Glomerular visceral epithelial cell (primary cell): ENCODE data around the gene ULK4.
"Not testable (repeated sequence)": the region's sequence is repeated elsewhere in the genome, so short reads cannot be mapped to it uniquely, and the experiment has no call there.

ENCODE experiments used
- DNase-seq: peaks from one replicate; pipeline ENCODE4 v3.0.0-alpha.2; 2016; ENCODE audit errors: extremely low spot score

Gene ULK4

DNA sequence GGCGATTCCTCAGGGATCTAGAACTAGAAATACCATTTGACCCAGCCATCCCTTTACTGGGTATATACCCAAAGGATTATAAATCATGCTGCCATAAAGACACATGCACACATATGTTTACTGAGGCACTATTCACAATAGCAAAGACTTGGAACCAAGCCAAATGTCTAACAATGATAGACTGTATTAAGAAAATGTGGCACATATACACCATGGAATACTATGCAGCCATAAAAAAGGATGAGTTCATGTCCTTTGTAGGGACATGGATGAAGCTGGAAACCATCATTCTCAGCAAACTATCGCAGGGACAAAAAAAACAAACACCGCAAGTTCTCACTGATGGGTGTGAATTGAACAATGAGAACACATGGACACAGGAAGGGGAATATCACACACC, 515.6 kb downstream of the ULK4 start:
- not testable (repeated sequence) for DNase-seq

DNA sequence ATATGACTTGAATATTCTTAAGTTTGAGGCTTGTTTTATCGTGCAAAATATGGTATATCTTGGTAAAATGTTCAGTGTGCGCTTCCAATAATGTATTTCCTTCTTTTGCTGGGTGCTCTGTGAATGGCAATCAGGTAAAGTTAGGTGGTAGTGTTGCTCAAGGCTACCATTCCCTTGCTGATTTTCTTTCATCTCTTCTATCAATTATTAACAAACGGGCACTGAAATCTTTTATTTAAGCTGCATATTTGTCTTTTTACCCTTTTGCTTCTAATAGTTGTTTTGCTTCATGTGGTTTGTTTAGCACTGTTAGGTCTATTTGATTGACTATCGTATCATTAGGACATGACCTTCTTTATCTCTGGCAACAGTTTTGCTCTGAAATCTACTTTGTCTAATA, 520.3 kb downstream of the ULK4 start:
- no peak for DNase-seq

DNA sequence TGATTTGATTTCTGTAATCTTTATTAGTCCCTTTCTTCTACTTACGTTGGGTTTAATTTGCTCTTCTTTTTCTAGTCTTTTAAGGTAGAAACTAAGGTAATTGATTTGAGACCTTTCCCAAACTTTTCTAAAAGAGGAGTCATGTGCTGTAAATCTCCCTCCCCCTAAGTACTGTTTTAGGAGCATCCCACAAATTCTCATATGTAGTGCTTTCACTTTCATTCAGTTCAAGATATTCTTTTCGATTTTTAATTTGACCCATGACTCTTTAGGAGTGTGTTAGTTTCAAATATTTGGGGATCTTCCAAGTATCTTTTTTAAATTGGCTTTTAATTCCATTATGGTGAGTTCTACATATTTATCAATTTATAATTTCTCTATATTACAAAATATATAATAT, 520.8 kb downstream of the ULK4 start:
- no peak for DNase-seq

DNA sequence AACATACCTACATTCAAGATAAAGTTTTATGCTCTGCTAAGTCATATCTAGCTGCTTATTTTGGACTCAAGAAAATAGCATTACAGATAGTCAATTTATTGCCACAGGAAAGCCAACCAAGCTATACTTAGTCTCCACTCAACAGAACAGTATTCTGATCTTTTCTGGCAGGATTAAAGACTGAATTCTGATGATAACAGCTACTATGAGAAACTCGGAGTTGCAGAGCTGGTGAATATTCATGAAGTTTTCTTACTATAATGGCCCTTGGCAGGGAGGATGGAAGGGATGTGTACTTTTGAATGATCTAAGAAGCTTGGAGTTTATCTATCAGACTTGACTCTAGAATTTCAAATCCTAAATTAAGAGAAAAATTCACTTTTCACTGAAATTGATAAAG, 524.9 kb downstream of the ULK4 start:
- no peak for DNase-seq

DNA sequence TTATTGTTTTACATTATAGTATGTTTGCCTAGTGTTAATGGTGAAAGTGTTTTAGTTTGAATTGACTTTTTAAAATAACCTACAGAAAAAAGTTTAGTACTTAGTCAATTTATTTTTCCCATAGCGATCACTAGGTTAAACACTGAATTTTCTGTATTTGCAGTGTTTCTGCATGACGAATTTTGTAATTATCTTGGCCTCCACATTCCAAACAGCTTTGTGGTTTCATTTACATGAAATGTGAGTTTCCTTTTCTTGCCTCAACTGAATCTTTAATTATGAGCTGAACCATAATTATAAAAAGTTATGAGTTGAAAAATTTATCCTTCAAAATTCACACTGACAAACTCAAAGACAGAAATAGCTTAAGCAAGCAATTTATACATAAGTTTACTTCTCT, 527.1 kb downstream of the ULK4 start:
- DNase-seq, result no peak

DNA sequence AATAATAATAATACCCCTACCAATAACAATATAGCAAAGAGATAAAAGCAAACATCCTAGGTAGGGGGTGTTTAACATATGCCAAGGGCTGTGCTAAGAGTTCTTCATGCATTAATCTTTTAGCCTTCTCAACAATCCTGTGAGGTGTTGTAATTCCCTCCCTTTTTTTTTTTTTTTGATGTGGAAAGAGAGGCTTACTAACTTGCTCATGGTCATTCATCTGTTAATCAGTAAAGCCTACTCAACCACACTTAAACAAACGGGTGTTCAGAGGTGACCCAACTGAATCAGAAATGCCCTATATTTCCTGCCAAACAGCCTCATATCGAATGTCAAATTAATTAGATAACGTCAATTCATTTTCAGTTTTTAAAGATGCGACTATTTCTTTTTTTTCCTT, 530.5 kb downstream of the ULK4 start:
- peak; percentile 58 for DNase-seq

DNA sequence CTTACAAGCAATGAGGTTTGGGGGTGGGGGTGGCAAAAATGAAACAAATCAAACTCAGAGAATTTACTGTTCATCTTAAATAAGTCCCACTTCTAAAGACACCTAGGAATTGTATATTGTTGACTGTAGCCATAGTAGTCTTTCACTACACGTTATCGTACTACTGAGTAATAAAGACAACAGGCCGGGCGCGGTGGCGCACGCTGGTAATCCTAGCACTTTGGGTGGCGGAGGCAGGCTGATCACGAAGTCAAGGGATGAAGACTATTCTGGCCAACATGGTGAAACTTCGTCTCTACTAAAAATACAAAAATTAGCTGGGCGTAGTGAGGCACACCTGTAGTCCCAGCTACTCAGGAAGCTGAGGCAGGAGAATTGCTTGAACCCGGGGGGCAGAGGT, 531.0 kb downstream of the ULK4 start:
- DNase-seq, result no peak

DNA sequence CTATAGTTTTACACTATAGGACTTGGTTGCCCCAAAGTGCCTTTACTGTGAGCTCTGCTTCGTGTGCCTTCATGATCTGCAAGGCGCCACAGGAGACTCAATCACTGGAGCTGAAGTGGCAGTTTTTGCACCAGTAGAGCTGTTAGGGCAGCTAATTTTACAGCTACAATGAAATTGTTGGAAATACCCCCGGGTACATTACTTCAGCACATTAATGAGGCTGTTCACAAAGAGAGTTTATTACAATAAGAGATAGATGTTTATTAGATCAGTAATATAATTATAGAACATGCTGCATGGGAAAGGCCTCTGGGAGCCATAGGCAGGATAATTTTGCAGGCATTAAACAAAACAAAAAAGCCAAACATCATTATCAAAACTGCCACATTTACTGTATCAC, 531.5 kb downstream of the ULK4 start:
- DNase-seq, result no peak

DNA sequence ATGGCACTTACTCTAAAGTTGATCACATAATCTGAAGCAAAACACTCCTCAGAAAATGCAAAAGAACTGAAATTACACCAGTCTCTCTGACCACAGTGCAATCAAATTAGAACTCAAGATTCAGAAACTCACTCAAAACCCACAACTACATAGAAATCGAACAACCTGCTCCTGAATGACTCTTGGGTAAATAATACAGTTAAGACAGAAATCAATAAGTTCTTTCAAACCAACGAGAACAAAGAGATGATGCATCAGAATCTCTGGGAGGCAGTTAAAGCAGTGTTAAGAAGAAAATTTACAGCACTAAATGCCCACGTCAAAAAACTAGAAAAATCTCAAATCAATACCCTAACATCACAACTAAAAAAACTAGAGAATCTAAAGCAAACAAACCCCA, 535.4 kb downstream of the ULK4 start:
- DNase-seq, result no peak

DNA sequence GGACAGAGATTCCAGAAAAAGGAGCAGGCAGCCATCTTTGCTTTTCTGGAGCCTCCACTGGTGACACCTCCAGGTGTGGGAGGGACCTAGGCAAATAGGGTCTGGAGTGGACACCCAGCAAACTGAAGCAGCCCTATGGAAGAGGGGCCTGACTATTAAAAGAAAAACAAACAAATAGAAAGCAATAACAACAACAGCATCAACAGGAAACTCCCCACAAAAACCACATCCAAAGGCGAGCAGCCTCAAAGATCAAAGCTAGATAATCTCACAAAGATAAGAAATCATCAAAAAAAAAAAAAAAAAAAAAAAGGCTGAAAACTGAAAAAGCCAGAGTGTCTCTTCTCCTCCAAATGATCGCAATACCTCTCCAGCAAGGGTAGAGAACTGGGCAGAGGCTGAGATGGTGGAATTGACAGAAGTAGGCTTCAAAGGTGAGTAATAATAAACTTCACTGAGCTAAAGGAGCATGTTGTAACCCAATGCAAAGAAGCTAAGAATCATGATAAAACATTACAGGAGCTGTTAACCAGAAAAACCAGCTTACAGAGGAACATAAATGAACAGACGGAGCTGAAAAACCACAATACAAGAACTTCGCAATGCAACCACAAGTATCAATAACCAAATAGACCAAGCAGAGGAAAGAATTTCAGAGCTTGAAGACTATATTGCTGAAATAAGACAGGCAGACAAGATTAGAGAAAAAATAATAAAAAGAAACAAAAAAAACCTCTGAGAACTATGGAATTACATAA, 537.2 kb downstream of the ULK4 start:
- no peak for DNase-seq

DNA sequence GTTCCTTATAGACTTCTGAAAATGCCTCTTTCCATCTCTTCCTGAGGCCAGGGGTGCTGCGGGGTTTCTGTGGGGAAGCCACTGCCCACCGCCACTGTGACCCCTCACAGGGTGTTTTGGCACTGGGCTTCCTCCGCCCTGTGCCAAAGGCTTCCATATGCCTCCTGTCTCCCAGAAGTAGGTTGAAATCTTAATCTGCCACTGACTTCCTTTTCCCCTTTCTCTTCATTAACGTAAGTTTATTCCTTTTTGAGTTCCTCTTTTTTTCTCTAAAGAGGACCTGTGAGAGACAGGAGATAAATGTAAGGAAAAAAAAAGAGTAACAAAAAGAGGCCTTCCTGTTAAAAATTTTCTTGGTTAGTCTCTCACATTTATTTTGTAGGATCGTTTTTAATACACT, 542.1 kb downstream of the ULK4 start:
- DNase-seq, result no peak

DNA sequence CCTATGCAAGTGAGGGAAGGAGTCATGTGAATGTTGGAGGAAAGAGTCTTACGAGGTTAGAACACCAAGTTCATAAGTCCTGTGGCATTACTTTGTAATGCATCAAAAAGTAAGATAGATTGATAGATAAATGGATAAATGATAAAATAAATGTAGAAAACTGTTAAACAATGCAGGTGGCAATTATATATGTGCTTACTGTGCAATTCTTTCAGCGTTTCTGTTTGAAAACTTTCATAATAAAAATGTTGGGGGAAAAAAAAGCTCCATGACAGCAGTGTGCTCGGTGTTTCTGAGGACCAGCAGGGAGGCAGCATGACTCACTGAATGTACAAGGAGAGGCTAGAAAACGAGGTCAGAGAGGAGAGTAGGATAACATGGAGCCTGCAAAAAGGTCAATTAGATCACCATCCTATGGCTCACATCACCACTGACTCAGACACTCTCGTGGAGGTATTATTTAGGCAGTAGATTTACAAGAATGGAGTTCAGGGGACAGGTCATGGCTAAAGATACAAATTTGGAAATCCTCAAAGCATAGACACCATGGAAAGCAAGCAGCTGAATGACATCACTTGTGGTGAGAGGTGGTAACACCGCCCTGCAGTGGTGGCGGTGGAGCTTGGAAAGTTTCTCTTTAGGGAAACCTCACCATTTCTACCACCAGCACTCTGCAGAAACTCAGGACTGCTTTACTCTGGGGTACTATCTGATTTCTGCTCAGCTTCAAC, 542.8 kb downstream of the ULK4 start:
- DNase-seq, result peak; percentile 51

DNA sequence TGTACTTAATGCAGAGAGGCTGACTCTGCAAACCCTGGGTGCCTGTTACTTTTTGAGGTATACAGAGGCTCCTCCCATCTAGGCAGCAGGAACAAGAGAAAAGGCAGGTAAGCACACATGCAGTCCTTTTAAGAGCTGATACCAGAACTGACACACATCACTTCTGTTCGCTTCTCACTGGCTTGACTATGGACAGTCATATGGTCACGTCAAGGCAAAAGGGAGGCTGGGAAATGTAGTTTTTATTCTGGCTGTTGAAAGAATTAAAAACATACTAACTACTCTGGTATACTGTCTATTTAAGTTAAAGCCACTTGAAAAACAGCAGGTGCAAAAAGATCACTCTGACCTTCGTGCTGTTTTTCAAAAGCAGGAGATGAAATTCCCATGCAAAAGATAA, 544.3 kb downstream of the ULK4 start:
- no peak for DNase-seq

DNA sequence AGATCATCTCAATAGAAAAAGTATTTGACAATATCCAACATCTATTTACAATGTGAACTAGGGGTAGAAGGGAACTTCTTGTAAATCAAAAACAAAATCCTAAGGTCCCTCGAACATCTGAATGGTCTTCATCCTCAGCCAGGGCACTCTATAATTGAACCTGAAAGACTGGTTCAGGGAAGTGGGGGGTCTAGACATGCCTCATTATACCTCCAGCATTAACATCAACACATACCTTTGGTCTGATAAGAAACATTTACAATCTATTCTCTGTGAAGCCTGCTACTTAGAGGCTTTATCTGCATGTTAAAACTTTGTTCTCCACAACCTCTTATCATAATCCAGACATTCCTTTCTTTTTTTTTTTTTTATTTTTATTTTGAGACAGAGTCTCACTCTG, 550.8 kb downstream of the ULK4 start:
- DNase-seq, result no peak

DNA sequence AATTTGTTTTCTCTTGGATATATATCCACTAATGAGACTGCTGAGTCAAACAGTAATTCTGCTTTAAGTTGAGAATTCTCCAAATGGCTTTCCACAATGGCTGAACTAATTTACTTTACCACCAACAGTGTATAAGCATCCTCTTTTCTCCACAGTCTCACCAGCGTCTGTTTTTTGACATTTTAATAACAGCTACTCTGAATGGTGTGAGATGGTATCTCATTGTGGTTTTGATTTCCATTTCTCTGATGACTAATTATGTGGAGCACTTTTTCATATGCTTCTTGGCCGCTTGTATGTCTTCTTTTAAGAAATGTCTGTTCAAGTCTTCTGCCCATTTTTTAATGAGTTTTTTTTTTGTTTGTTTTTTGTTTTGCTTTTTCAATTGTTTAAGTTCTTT, 556.4 kb downstream of the ULK4 start:
- no peak for DNase-seq

DNA sequence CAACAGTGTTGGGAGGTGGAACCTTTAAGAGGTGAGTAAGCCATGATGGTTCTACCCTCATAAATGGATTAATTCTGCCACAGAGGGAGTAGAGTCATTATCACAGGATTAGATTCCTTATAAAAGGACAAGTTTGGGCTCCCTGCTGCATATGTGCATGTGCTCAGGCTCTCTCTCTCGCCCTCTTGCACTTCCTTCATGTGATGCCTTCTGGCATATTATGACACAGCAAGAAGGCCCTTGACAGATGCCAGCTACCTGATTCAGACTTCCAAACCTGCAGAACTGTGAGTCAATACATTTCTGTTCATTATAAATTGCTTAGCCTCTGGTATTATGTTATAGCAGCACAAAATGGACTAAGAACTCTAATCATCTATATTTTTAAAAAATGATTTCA, 557.3 kb downstream of the ULK4 start:
- no peak for DNase-seq

DNA sequence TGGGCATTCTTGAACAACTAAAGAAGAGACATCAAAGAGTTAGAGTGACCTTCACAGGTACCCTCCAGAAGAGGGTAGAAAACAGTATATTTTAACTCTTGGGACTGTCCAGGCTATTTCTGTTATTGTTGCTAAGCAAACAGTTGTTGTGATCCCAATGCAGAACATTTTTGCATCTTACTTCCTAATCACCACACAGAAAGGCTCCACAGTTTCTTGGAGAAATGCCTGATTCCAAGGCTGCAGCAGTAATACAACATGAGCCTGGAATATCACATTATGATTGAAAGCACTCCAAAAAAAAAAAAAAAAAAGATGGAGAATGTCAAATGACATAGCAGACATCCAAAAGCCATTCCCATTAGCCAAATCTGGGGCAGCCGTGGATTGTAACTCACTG, 567.0 kb downstream of the ULK4 start:
- no peak for DNase-seq

DNA sequence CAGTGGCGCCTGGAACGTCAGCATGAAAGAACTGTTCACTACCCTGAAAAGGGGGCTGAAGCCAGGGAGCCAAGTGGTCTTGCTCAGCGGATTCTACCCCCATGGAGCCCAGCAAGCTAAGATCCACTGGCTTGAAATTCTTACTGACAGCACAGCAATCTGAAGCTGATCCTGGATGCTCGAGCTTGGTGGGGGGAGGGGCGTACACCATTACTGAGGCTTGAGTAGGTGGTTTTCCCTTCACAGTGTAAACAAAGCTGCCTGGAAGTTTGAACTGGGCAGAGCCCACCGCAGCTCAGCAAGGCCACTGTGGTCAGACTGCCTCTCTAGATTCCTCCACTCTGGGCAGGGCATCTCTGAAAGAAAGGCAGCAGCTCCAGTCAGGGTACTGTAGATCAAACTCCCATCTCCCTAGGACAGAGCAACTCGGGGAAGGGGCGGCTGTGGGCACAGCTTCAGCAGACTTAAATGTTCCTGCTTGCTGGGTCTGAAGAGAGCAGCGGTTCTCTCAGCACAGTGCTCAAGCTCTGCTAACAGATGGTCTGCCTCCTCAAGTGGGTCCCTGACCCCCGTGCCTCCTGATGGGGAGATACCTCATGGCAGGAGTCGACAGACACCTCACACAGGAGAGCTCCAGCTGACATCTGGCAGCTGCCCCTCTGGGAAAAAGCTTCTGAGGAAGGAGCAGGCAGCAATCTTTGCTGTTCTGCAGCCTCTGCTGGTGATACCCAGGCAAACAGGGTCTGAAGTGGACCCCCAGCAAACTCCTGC, 591.0 kb downstream of the ULK4 start:
- DNase-seq, result not testable (repeated sequence)

DNA sequence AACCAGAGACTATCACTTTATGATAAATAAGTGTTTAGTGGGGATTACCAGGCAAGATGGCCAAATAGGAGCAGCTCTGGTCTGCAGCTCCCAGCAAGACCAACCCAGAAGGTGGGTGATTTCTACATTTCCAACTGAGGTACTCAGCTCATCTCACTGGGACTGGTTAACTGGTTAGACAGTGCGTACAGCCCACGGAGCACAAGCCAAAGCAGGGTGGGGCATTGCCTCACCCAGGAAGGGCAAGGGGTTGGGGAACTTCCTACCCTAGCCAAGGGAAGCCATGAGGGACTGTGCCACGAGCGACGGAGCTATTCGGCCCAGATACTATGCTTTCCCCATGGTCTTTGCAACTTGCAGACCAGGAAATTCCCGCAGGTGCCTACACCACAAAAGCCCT, 591.6 kb downstream of the ULK4 start:
- no peak for DNase-seq

DNA sequence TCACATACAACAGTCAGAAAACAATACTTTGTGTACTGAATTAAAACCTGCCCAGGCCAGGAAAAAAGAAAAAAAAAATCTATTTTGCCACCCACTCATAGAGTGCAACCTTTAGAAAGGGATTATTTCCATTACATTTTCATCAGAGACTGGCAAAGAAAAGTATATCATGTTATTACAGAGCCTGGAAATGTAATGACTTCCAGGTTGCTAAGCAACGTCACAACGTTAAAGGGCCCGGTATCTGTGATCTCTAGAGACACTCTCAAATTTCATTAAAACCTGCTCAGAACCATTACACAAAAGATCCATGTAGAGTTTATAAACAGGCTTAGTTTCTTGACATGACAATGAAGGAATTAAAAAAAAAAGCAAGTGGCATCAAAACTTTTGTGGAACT, 592.1 kb downstream of the ULK4 start:
- no peak for DNase-seq

DNA sequence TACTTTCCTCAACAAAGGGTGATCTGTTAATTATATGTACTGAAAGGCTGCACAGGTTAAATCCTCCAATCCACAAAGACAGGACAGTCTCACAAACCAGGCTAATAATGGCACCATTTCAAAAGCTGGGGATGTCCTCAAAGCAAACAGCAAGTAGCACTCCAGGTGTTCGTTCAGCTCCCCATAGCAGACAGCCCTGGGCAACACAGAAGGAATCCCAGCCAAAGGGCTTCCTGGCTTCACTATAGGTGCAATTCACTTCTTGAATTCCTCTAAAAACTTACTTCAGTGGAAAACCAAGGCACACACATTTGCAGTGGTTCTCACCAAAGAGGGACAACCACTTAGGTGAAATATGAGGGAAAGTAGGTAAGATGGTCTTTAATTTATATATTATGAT, 595.9 kb downstream of the ULK4 start:
- no peak for DNase-seq

DNA sequence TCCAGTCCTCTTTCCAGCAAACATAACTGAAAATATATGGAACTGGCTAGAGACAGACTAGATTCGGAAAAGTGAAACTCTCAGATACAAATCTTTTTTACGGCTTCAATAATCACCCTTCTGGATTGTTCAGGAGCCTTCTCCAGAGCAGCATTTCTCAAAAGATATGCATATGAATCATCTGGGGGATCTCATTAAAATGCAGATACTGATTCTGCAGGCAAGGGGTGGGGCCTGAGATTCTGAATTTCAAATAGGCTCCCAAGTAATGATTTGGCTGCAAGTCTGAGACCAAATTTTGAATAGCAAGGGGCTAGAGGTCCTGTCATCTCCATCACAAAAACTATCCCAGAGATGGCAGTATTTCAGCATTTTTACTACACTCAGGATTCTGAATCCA, 597.2 kb downstream of the ULK4 start:
- DNase-seq, result no peak
